HG03025 (cell line): ENCODE data around the gene DDX47.
"Not testable (repeated sequence)": the region's sequence is repeated elsewhere in the genome, so short reads cannot be mapped to it uniquely, and the experiment has no call there.

Experiments
- ATAC-seq: cut with Tn5 transposase; IDR thresholded peaks from one replicate; pipeline ENCODE4 v1.9.1; 2021; ENCODE audit warnings: mild to moderate bottlenecking, moderate library complexity; ENCODE audit not compliant: unreplicated experiment, low FRiP score

Gene DDX47

GRCh38 chr12:12819752-12820311 is 6.7 kb downstream of the DDX47 start:
- no peak for ATAC-seq

GRCh38 chr12:12820376-12820775 is 7.2 kb downstream of the DDX47 start:
- ATAC-seq, result not testable (repeated sequence)

- ATAC-seq, result peak; percentile 64
Measured at GRCh38 chr12:12821975-12822374, 8.8 kb downstream of the DDX47 start.

- ATAC-seq, result no peak
Measured at GRCh38 chr12:12822886-12823285, 9.7 kb downstream of the DDX47 start.

GRCh38 chr12:12823300-12823699 is 10.2 kb downstream of the DDX47 start:
- no peak for ATAC-seq

- no peak for ATAC-seq
Measured at GRCh38 chr12:12823811-12824210, 10.7 kb downstream of the DDX47 start.

- no peak for ATAC-seq
Measured at GRCh38 chr12:12835378-12836146, 22.4 kb downstream of the DDX47 start.

GRCh38 chr12:12836571-12836970 is 23.4 kb downstream of the DDX47 start:
- ATAC-seq, result no peak

- no peak for ATAC-seq
Measured at GRCh38 chr12:12837025-12837812, 24.1 kb downstream of the DDX47 start.

- no peak for ATAC-seq
Measured at GRCh38 chr12:12837813-12838153, 24.6 kb downstream of the DDX47 start.

- no peak for ATAC-seq
Measured at GRCh38 chr12:12839003-12839395, 25.9 kb downstream of the DDX47 start.

- not testable (repeated sequence) for ATAC-seq
Measured at GRCh38 chr12:12839439-12839838, 26.3 kb downstream of the DDX47 start.

- ATAC-seq, result no peak
Measured at GRCh38 chr12:12839873-12840579, 26.9 kb downstream of the DDX47 start.

GRCh38 chr12:12840580-12840899 is 27.4 kb downstream of the DDX47 start:
- ATAC-seq, result no peak

GRCh38 chr12:12841428-12841827 is 28.3 kb downstream of the DDX47 start:
- not testable (repeated sequence) for ATAC-seq

- ATAC-seq, result no peak
Measured at GRCh38 chr12:12845794-12846243, 32.7 kb downstream of the DDX47 start.

GRCh38 chr12:12846780-12847179 is 33.6 kb downstream of the DDX47 start:
- not testable (repeated sequence) for ATAC-seq

GRCh38 chr12:12853435-12853834 is 40.3 kb downstream of the DDX47 start:
- no peak for ATAC-seq

- no peak for ATAC-seq
Measured at GRCh38 chr12:12859690-12860089, 46.5 kb downstream of the DDX47 start.

GRCh38 chr12:12864243-12864642 is 51.1 kb downstream of the DDX47 start:
- ATAC-seq, result no peak
